Activated B cell treated with CpG ODN at 0.5 μM for 24 hours (primary cell): ENCODE results near the gene PRM1. TPM values are rescaled to one million over a fixed set of nuclear protein-coding genes. Genes with fewer than 3 reads are reported as not detected.
A peak's percentile ranks its signal among the peaks of the same experiment; 100 is the strongest.

Experiments
- ATAC-seq: fragments of 200-7000 bp; cut with Tn5 transposase; one replicate; pipeline ENCODE4 v1.10.0; 2021; ENCODE audit warnings: low read depth, mild to moderate bottlenecking, moderate library complexity
- CTCF ChIA-PET: fragments of 350-600 bp; sonication (Branson Sonifier 250); formaldehyde crosslinking; loops from one replicate; lab custom pipeline; 2021; ENCODE audit warnings: antibody characterized with exemption; lab: Charles Lee
- POLR2A ChIA-PET: fragments of 350-600 bp; sonication (Branson Sonifier 250); formaldehyde crosslinking; loops from one replicate; lab custom pipeline; 2021; ENCODE audit warnings: antibody characterized with exemption; lab: Charles Lee
- DNase-seq: peaks from one replicate; pipeline ENCODE4 v3.0.0; 2022
- H3K27ac Mint-ChIP-seq: one replicate; pipeline ENCODE4 v1.8.0; 2020; ENCODE audit warnings: mixed read lengths
- H3K27me3 Mint-ChIP-seq: one replicate; pipeline ENCODE4 v1.8.0; 2021; ENCODE audit warnings: mixed read lengths
- H3K36me3 Mint-ChIP-seq: one replicate; pipeline ENCODE4 v1.8.0; 2021; ENCODE audit warnings: low read depth, mixed read lengths
- H3K4me1 Mint-ChIP-seq: one replicate; pipeline ENCODE4 v1.8.0; 2021; ENCODE audit warnings: mixed read lengths
- H3K4me3 Mint-ChIP-seq: one replicate; pipeline ENCODE4 v1.8.0; 2020; ENCODE audit warnings: mild to moderate bottlenecking, mixed read lengths
- H3K9me3 Mint-ChIP-seq: one replicate; pipeline ENCODE4 v1.8.0; 2020; ENCODE audit warnings: mixed read lengths
- intact Hi-C: fragments of 100-400 bp; cut with micrococcal nuclease; formaldehyde crosslinking; loops from one replicate; pipeline ENCODE4 v1.15.1; 2024
- total RNA-seq: library from RNA; stranded (reverse); gene quantifications from 2 replicates; pipeline ENCODE4 v1.2.3, GENCODE V29; 2022
- TF ChIP-seq, protein P1 (sequence below): fragments of 200-600 bp; IDR thresholded peaks from one replicate; pipeline ENCODE4 v1.8.0; 2022; ENCODE audit warnings: antibody characterized with exemption, mild to moderate bottlenecking

PRM1 gene, protein sequence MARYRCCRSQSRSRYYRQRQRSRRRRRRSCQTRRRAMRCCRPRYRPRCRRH
- not detected in 2 replicates for total RNA-seq

DNA sequence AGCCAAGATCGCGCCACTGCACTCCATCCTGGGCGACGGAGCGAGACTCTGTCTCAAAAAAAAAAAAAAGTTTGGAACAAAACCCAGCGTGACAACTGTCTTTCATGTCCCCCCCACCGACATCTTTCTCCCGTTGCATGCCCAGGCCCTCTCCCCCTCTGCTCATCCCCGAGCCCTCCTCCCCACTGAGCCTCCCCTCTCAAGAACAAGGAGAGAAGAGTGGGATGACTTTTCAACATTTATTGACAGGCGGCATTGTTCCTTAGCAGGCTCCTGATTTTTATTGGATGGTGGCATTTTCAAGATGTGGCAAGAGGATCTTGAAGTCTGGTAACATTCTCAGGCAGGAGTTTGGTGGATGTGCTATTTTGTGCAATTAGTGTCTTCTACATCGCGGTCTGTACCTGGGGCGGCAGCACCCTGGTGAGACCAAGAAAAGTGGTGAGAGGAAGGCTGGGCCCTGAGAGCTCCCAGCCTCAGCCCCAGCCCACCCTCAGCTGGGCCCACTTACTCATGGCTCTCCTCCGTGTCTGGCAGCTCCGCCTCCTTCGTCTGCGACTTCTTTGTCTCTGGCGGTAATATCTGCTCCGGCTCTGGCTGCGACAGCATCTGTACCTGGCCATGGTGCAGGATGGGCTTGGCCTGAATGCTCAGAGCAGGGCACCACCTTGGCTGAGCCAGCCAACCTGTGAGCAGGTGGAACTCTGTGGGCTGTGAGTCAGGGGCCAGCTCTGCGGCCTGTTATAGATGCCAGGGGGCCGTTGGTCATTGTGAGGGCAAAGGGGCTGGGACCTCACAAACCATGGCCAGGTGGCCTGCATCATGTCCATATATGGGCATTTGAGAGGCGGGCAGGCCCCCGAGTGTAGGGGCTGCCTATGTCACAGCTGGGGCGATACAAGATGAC is at the start of gene PRM1:
Gene PRM1, minus strand, starts transcription at position 715 of the 907 bp plus-strand sequence. Its CDS starts 92 bp downstream, at position 623.
- peak within 1 kb of the TSS; percentile 11 for H3K4me3 Mint-ChIP-seq
- H3K27ac Mint-ChIP-seq: no peak within 1 kb of the TSS

DNA sequence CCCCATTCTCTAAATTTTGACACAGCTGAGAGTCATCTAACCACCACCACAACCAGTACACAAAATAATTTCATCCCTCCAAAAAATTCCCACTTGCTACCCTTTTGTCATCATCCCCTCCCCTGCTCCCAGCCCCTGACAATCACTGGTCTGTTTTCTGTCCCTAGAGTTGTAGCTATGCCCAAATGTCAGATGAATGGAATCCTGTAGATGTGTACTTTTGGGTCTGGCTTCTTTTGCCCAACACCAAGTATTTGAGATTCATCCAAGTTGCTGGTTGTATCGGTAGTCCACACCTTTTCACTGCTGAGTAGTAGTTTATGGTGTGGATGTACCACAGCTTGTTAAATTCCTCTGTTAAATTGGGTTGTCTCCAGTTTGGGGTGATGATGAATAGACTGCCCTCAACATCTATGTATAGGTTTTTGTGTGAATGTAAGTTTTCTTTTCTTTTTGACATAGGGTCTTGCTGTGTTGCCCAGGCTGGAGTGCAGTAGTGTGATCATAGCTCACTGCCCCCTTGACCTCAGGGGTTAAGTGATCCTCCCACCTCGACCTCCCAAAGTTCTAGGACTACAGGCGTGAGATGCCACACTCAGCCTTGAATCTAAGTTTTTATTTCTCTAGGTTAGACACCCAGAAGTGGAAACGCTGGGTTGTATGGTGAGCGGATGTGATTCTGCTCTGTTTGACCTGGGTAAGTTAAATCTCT is 49.6 kb upstream of the PRM1 start:
- Mint-ChIP-seq H3K9me3 (no peaks in the 10 kb centered on the region), H3K36me3 (no peaks in the 10 kb centered on the region), H3K27ac (peak overlapping the region; percentile 46), H3K4me3 (no peak overlapping the region), H3K4me1 (peaks cover 56% of the 10 kb centered on the region), H3K27me3 (no peaks in the 10 kb centered on the region)
- ATAC-seq (no peak), DNase-seq (no peak)
- ChIA-PET CTCF (interaction anchor here (5.8 to 6.4 kb wide), 2 partner anchors 32 to 74 kb away, joined by 28 to 49 read pairs; partner anchors contain the start of gene SOCS1), POLR2A (interaction anchor here (0.5 to 9.0 kb wide), 7 partner anchors 20 to 366 kb away, joined by 3 to 157 read pairs (median 62); partner anchors contain the start of gene SOCS1)
- TF ChIP-seq, protein P1, sequence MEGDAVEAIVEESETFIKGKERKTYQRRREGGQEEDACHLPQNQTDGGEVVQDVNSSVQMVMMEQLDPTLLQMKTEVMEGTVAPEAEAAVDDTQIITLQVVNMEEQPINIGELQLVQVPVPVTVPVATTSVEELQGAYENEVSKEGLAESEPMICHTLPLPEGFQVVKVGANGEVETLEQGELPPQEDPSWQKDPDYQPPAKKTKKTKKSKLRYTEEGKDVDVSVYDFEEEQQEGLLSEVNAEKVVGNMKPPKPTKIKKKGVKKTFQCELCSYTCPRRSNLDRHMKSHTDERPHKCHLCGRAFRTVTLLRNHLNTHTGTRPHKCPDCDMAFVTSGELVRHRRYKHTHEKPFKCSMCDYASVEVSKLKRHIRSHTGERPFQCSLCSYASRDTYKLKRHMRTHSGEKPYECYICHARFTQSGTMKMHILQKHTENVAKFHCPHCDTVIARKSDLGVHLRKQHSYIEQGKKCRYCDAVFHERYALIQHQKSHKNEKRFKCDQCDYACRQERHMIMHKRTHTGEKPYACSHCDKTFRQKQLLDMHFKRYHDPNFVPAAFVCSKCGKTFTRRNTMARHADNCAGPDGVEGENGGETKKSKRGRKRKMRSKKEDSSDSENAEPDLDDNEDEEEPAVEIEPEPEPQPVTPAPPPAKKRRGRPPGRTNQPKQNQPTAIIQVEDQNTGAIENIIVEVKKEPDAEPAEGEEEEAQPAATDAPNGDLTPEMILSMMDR: no peak
- intact Hi-C loops: no loop called here

More for the DNA sequence above, at the start of gene PRM1:
- H3K4me1 Mint-ChIP-seq: peaks cover 25% of the 10 kb centered on the region
- H3K9me3 Mint-ChIP-seq: no peaks in the 10 kb centered on the region
- no peak for DNase-seq
- no peaks in the 10 kb centered on the region for H3K27me3 Mint-ChIP-seq
- intact Hi-C loops: no loop called here
- POLR2A ChIA-PET: no interaction called here
- TF ChIP-seq, protein P1: no peak
- ATAC-seq: no peak
- CTCF ChIA-PET: interaction anchor here (1.0 kb wide), 1 partner anchor 8 kb away, joined by 3 read pairs; no protein-coding TSS in a partner anchor
- H3K36me3 Mint-ChIP-seq: no peaks in the 10 kb centered on the region

DNA sequence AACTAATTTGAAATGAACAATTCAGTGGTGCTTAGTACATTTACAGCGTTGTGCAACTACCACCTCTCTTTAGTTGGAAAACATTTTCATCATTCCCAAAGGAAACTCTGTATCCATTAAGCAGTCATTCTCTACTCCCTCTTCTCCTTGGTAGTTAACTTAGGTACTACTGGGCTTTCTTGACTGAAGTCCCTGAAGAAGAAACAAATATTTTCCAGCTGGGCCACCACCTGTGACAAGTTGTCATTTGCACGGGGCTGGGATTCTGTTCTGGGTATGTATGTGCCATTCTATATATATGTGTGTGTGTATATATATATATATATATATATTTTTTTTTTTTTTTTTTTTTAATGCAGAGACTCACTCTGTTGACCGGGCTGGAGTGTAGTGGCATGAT is 48.8 kb upstream of the PRM1 start:
- H3K27ac Mint-ChIP-seq: peak overlapping the region; percentile 94
- TF ChIP-seq, protein P1: no peak
- H3K4me3 Mint-ChIP-seq: no peak overlapping the region
- no peaks in the 10 kb centered on the region for H3K36me3 Mint-ChIP-seq
- no peaks in the 10 kb centered on the region for H3K9me3 Mint-ChIP-seq
- ChIA-PET POLR2A (interaction anchor here (0.6 to 9.0 kb wide), 12 partner anchors 8 to 365 kb away, joined by 3 to 157 read pairs (median 6); partner anchors contain the start of gene SOCS1), CTCF (interaction anchor here (1.9 to 6.4 kb wide), 3 partner anchors 25 to 74 kb away, joined by 20 to 49 read pairs (median 28); partner anchors contain the start of gene SOCS1)
- intact Hi-C loops: no loop called here
- H3K4me1 Mint-ChIP-seq: peaks cover 64% of the 10 kb centered on the region
- H3K27me3 Mint-ChIP-seq: no peaks in the 10 kb centered on the region
- ATAC-seq (no peak), DNase-seq (no peak)

DNA sequence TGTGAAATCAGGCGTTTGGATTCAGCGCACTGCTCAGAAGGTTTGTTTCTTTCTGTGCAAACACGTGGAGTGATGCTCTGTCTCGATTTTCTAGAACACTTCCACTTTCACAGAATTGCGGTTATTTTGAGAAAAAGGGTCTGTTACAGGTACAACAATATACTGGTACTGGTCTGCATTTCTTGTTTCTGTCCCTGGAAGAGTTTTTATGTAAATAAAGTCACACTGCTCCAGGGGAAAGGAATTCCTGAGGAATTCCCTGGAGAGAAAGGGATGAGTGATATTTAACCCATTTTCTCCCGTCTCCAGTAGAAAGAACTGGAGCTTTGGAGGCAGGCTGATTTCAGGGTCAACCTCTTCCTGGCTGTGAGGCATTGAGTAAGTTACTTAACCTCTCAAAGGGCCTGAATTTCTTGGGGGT is 48.0 kb upstream of the PRM1 start:
- CTCF ChIA-PET: interaction anchor here (0.9 to 6.4 kb wide), 5 partner anchors 18 to 73 kb away, joined by 3 to 49 read pairs (median 20); partner anchors contain the start of gene SOCS1
- Mint-ChIP-seq H3K4me1 (peaks cover 67% of the 10 kb centered on the region), H3K27ac (peak overlapping the region; percentile 94), H3K27me3 (no peaks in the 10 kb centered on the region), H3K36me3 (no peaks in the 10 kb centered on the region), H3K9me3 (no peaks in the 10 kb centered on the region), H3K4me3 (peak overlapping the region; percentile 80)
- POLR2A ChIA-PET: interaction anchor here (0.6 to 9.0 kb wide), 19 partner anchors 9 to 431 kb away, joined by 3 to 157 read pairs (median 7); partner anchors contain the start of gene SOCS1
- TF ChIP-seq, protein P1: no peak
- no peak for DNase-seq
- peak; percentile 18 for ATAC-seq
- intact Hi-C loops: no loop called here
